Liver (tissue), 3 donors: ENCODE data around the gene DPM3.
A peak's percentile ranks its signal among the peaks of the same experiment; 100 is the strongest.

ENCODE experiments used
- EGR1 ChIP-seq, 2 donors: IDR thresholded peaks; 2 replicates each; pipeline ENCODE4 v1.6.1; 2016 to 2018; ENCODE audit warnings: antibody characterized with exemption in 2 of 2, low read depth in 2 of 2
- GABPA ChIP-seq, 2 donors: IDR thresholded peaks in 1 of 2; conservative IDR thresholded peaks in 1 of 2; 2 replicates each; pipeline ENCODE4 v1.6.1; 2016; ENCODE audit warnings: antibody characterized with exemption in 2 of 2, mild to moderate bottlenecking in 1 of 2, moderate library complexity in 1 of 2
- RAD21 ChIP-seq, 2 donors: IDR thresholded peaks; 2 replicates each; pipeline ENCODE4 v1.6.1; 2016; ENCODE audit warnings: antibody characterized with exemption in 2 of 2, mild to moderate bottlenecking in 2 of 2
- RXRA ChIP-seq, 2 donors: IDR thresholded peaks; 2 replicates each; pipeline ENCODE4 v1.6.1; 2017 to 2018; ENCODE audit warnings: antibody characterized with exemption in 2 of 2, mild to moderate bottlenecking in 1 of 2
- TAF1 ChIP-seq: conservative IDR thresholded peaks from 2 replicates; pipeline ENCODE4 v1.6.1; 2016; ENCODE audit warnings: antibody characterized with exemption, mild to moderate bottlenecking
- TF ChIP-seq, protein P1 (sequence below): fragments of 150-350 bp; IDR thresholded peaks from 2 replicates; pipeline ENCODE4 v1.5.1; 2017; ENCODE audit warnings: improper control_type of control experiment, low read depth, low read length; ENCODE audit not compliant: missing input control
- TF ChIP-seq, protein P2 (sequence below): IDR thresholded peaks from 2 replicates; pipeline ENCODE4 v1.6.1; 2016; ENCODE audit warnings: antibody characterized with exemption, mild to moderate bottlenecking
- donor health status: healthy.
- donor health status: healthy.

DNA sequence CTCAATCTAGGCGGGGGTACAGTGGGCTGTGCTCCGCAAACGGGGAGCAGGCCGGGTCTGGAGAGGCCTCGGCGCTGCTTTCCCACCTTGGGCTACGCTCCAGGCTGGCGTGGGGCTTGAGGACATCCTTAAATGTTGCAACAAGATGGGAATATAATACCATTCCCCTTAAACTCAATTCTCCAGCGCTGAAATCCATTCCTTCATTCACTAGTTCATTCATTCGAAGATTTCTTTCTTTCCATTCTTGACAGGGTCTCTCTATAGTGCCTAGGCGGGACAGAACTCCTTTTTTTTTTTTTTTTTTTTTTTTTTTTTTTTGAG, 261 bp upstream of the DPM3 start:
- TF ChIP-seq, protein P1, sequence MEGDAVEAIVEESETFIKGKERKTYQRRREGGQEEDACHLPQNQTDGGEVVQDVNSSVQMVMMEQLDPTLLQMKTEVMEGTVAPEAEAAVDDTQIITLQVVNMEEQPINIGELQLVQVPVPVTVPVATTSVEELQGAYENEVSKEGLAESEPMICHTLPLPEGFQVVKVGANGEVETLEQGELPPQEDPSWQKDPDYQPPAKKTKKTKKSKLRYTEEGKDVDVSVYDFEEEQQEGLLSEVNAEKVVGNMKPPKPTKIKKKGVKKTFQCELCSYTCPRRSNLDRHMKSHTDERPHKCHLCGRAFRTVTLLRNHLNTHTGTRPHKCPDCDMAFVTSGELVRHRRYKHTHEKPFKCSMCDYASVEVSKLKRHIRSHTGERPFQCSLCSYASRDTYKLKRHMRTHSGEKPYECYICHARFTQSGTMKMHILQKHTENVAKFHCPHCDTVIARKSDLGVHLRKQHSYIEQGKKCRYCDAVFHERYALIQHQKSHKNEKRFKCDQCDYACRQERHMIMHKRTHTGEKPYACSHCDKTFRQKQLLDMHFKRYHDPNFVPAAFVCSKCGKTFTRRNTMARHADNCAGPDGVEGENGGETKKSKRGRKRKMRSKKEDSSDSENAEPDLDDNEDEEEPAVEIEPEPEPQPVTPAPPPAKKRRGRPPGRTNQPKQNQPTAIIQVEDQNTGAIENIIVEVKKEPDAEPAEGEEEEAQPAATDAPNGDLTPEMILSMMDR = no peak
- TF ChIP-seq GABPA (IDR thresholded peaks at IDR 0.05 in 1 of 2, conservative IDR thresholded peaks at IDR 0.05 in 1 of 2) (peak in 1 of 2 donors; percentile 10), RAD21 (IDR thresholded peaks at IDR 0.05) (no peak), RXRA (IDR thresholded peaks at IDR 0.05) (no peak), TAF1 (no peak), EGR1 (IDR thresholded peaks at IDR 0.05; ENCODE audit: low read depth in 2 of 2) (no peak)
- TF ChIP-seq, protein P2, sequence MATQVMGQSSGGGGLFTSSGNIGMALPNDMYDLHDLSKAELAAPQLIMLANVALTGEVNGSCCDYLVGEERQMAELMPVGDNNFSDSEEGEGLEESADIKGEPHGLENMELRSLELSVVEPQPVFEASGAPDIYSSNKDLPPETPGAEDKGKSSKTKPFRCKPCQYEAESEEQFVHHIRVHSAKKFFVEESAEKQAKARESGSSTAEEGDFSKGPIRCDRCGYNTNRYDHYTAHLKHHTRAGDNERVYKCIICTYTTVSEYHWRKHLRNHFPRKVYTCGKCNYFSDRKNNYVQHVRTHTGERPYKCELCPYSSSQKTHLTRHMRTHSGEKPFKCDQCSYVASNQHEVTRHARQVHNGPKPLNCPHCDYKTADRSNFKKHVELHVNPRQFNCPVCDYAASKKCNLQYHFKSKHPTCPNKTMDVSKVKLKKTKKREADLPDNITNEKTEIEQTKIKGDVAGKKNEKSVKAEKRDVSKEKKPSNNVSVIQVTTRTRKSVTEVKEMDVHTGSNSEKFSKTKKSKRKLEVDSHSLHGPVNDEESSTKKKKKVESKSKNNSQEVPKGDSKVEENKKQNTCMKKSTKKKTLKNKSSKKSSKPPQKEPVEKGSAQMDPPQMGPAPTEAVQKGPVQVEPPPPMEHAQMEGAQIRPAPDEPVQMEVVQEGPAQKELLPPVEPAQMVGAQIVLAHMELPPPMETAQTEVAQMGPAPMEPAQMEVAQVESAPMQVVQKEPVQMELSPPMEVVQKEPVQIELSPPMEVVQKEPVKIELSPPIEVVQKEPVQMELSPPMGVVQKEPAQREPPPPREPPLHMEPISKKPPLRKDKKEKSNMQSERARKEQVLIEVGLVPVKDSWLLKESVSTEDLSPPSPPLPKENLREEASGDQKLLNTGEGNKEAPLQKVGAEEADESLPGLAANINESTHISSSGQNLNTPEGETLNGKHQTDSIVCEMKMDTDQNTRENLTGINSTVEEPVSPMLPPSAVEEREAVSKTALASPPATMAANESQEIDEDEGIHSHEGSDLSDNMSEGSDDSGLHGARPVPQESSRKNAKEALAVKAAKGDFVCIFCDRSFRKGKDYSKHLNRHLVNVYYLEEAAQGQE = no peak
